ENCODE data around the gene MYH9. TPM values are rescaled to one million over a fixed set of nuclear protein-coding genes. Genes with fewer than 3 reads are reported as not detected.

The MYH9 gene
- polyA plus RNA-seq, 1 donor from 2014 or later = 7.1 TPM

DNA sequence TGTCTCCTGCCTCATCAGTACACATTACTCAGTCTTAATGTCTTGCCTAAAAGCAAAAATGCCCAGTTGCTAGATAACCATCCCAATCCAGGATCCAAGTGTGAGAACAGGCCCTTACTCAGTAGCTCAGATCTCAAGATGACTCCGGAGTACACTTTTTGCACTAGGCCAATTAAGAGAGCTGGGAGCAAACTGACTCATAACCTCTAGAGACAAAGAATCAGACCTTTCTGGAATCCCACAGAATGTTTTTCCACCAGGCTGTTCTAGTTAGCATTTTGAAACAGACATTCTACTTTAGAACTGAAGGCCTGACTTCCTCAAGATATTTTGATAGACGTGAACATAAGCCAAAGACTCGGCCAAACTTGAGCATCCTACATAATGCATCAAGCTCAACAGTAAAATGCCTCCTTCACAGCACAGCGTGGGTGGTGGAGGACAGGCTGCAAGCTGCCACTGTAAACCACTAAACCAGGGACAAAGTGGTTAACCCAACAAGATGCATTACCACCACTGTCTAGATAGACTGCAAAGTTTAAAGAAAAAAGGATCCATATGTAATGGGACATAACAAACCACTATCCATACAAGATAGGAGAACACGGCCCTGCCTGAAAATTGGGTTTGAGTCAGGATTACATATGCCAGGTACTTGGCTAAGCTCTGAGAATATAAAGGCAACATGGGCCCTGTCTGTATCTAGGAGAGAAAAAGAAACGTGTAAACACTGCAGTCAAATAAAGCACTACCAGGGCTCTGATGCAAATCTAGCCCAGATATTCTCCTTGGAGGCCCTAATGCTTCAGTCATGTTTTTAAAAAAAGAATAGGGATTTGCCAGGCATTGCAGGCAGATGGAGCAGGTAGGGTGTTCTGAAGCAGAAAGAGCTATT lies 48.3 kb downstream of the MYH9 start:
- no peak overlapping the region for H3K9ac ChIP-seq (ENCODE audit: low read length)
- H4K20me1 ChIP-seq (ENCODE audit: insufficient read depth) = no peaks in the 10 kb centered on the region
- no peak overlapping the region for H3K4me3 ChIP-seq (ENCODE audit: low read length)
- TF ChIP-seq REST (IDR thresholded peaks at IDR 0.05; ENCODE audit: borderline replicate concordance) = no peak
- TF ChIP-seq SMC3 (conservative IDR thresholded peaks at IDR 0.05; ENCODE audit: poor library complexity) = no peak
- no peak for TF ChIP-seq TAF1 (IDR thresholded peaks at IDR 0.05; ENCODE audit: low read depth)
- TF ChIP-seq POLR2AphosphoS5 (IDR thresholded peaks at IDR 0.05) = no peak
- TF ChIP-seq EP300 (conservative IDR thresholded peaks at IDR 0.05; ENCODE audit: poor library complexity, severe bottlenecking) = no peak
- TF ChIP-seq EZH2 (IDR thresholded peaks at IDR 0.05; ENCODE audit: borderline replicate concordance, insufficient read depth, low read length, poor library complexity, severe bottlenecking) = no peak
- no peak for TF ChIP-seq RAD21 (conservative IDR thresholded peaks at IDR 0.05)
- no peak for TF ChIP-seq MXI1 (conservative IDR thresholded peaks at IDR 0.05; ENCODE audit: poor library complexity, severe bottlenecking)
- TF ChIP-seq CTCF (IDR thresholded peaks at IDR 0.05; ENCODE audit: poor library complexity, severe bottlenecking) = no peak
- no peaks in the 10 kb centered on the region for H3K27me3 ChIP-seq (ENCODE audit: insufficient read depth, low read depth, low read length)
- H3K27ac ChIP-seq (ENCODE audit: low read length) = no peak overlapping the region
- no peaks in the 10 kb centered on the region for H3K79me2 ChIP-seq (replicated peaks; ENCODE audit: insufficient read depth, low read length)
- no peaks in the 10 kb centered on the region for H3K9me2 ChIP-seq (ENCODE audit: insufficient read depth, low read length)
- H3K9me3 ChIP-seq (ENCODE audit: low read length) = no peaks in the 10 kb centered on the region
- H2AFZ ChIP-seq (ENCODE audit: low read depth, low read length) = no peak overlapping the region
- H3F3A ChIP-seq (ENCODE audit: insufficient read depth, low read length, poor library complexity, severe bottlenecking) = no peaks in the 10 kb centered on the region
- H3K4me2 ChIP-seq (ENCODE audit: low read length) = no peak overlapping the region
- no peaks in the 10 kb centered on the region for H3K36me3 ChIP-seq (ENCODE audit: insufficient read depth, low read length)

DNA sequence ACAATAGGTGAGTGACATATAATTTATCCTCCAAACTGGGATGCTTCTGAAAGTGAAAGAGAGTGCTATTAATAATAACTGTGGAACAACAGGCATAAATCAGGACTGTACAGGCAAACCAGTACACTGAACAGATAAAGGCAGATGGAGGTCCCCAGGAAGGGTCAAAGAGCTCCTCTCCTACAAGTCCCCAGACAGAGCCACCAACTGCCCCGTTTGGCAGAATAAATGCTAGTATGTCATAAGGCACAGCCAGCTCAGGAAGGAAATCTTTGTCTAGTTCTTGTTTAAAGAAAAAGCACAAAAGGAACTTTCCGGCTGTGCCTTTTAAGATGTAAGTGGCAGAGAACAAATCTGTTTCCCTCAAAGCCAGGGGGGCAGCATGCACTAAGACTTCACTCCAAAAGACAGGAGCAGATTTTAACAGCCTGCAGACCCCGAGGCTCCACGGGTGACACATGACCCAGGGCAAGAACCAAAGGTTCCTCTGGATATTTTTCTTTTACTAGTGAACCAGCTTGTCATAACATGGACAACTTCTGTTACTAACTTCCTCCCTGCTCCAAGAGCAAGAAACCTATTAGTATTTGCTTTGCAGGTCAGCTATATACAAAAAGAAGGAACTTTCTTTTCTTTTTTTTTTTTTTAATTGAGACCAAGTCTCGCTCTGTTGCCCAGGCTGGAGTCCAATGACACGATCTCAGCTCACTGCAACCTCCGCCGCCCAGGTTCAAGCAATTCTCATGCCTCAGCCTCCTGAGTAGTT lies 50.2 kb downstream of the MYH9 start:
- Histone ChIP-seq H3K4me3 (ENCODE audit: low read length) (no peak overlapping the region), H3K9me2 (ENCODE audit: insufficient read depth, low read length) (no peaks in the 10 kb centered on the region), H3F3A (ENCODE audit: insufficient read depth, low read length, poor library complexity, severe bottlenecking) (no peaks in the 10 kb centered on the region), H3K27me3 (ENCODE audit: insufficient read depth, low read depth, low read length) (no peaks in the 10 kb centered on the region), H4K20me1 (ENCODE audit: insufficient read depth) (no peaks in the 10 kb centered on the region), H2AFZ (ENCODE audit: low read depth, low read length) (no peak overlapping the region), H3K27ac (ENCODE audit: low read length) (no peak overlapping the region), H3K36me3 (ENCODE audit: insufficient read depth, low read length) (no peaks in the 10 kb centered on the region), H3K9ac (ENCODE audit: low read length) (no peak overlapping the region), H3K79me2 (replicated peaks; ENCODE audit: insufficient read depth, low read length) (no peaks in the 10 kb centered on the region), H3K4me2 (ENCODE audit: low read length) (no peak overlapping the region), H3K9me3 (ENCODE audit: low read length) (no peaks in the 10 kb centered on the region)
- TF ChIP-seq EP300 (conservative IDR thresholded peaks at IDR 0.05; ENCODE audit: poor library complexity, severe bottlenecking) (no peak), MXI1 (conservative IDR thresholded peaks at IDR 0.05; ENCODE audit: poor library complexity, severe bottlenecking) (no peak), EZH2 (IDR thresholded peaks at IDR 0.05; ENCODE audit: borderline replicate concordance, insufficient read depth, low read length, poor library complexity, severe bottlenecking) (no peak), RAD21 (conservative IDR thresholded peaks at IDR 0.05) (no peak), REST (IDR thresholded peaks at IDR 0.05; ENCODE audit: borderline replicate concordance) (no peak), SMC3 (conservative IDR thresholded peaks at IDR 0.05; ENCODE audit: poor library complexity) (no peak)
